GM18870 (cell line): ENCODE results near the gene SCAI.
"Not testable (repeated sequence)": the region's sequence is repeated elsewhere in the genome, so short reads cannot be mapped to it uniquely, and the experiment has no call there.

Experiments used
- ATAC-seq: cut with Tn5 transposase; IDR thresholded peaks from one replicate; pipeline ENCODE4 v1.9.1; 2021; ENCODE audit warnings: moderate library complexity; ENCODE audit not compliant: unreplicated experiment

Gene SCAI

DNA sequence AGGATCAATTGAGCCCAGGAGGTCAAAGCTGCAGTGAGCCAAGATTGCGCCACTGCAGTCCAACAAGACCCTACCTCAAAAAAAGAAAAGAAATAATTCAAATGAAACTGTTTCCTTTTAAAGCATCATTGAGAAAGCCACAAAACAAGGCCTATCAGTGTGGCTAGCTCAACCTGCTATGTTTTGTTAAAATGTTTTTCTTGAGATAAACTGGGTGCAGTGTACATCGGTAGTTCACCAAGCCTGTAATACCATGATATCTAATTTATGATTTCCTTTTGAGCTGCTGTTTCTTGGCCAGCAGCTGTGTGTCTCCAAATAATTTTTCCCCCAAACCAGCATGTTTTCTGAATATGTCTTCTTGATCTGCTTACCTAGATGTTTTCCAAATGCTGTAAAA, 105.2 kb downstream of the SCAI start:
- ATAC-seq = no peak

DNA sequence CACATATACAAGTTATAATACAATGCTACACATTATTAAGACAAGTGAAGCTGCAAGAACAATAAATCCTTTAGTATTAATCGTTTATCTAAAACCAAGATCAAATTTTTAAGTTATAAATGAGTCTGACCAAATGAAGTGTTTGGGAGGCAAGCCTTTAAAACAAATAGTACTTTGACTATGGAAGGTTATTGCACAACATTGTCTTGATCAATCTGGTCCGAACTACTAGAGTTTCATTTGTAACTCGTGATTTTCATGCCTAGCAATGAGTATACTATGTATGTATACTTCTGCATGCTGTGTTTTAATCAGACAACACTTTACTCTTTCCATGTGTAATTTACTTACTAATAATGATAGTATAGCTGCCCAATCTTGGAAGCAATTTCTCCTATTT, 115.3 kb downstream of the SCAI start:
- no peak for ATAC-seq

DNA sequence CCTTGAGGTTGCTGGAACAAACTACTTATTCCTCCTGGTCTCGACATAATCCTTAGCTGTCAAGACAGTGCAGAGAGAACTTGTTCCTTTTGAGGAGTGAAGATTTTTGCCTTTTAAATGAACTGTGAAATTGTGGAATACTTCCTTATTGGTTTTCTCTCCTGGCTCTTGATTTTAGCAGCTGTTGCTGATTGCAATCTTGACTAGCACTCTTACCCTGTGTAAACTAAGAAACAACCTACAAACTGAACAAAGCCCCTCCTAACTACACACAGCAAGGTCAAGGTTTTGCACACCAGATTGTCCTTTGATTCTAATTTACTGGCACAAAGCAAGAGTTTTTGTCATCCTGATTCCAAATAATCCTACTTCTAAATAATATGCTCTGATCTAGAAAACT, 118.4 kb downstream of the SCAI start:
- ATAC-seq = no peak

DNA sequence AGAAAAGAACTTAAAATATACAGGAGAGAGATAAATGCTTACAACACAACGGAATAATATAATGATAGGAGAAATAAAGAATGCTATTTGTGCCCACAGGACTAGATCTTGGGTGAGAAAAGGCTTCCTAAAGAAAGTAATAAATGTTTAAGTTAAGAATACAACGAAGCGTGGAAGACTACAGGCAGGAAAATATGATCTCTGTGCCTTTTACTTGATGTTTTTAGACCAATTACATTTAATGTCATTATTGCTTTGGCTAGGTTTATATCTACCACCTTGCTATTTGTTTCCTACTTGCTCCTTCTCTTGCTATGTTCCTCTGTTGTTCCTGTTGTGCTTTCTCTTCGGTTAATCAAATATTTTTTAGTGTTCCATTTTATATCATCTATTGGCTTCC, 122.3 kb downstream of the SCAI start:
- ATAC-seq = no peak

DNA sequence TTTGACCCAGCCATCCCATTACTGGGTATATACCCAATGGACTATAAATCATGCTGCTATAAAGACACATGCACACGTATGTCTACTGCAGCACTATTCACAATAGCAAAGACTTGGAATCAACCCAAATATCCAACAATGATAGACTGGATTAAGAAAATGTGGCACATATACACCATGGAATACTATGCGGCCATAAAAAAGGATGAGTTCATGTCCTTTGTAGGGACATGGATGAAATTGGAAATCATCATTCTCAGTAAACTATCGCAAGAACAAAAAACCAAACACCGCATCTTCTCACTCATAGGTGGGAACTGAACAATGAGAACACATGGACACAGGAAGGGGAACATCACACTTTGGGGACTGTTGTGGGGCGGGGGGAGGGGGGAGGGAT, 127.7 kb downstream of the SCAI start:
- not testable (repeated sequence) for ATAC-seq

DNA sequence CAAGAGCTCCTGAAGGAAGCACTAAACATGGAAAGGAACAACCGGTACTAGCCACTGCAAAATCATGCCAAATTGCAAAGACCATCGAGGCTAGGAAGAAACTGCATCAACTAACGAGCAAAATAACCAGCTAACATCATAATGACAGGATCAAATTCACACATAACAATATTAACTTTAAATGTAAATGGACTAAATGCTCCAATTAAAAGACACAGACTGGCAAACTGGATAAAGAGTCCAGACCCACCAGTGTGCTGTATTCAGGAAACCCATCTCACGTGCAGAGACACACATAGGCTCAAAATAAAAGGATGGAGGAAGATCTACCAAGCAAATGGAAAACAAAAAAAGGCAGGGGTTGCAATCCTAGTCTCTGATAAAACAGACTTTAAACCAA, 131.3 kb downstream of the SCAI start:
- ATAC-seq = not testable (repeated sequence)

DNA sequence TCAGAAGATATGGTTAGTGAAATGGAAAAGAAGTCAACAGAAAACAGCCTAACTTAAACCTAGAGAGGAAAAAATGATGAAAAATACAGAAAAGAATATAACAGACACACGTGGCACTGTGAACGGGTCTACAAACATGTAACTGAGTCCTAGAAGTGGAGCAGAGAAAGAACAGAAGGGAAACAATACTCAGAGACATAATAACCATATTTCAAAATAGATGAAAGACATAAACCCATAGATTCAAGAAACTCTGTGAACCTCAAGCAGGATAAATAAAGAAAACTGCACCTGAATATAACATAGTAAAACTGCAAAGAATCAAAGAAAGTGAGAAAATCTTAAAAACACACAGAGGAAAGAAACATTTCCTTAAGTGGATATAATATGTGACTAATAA, 134.7 kb downstream of the SCAI start:
- ATAC-seq = no peak

DNA sequence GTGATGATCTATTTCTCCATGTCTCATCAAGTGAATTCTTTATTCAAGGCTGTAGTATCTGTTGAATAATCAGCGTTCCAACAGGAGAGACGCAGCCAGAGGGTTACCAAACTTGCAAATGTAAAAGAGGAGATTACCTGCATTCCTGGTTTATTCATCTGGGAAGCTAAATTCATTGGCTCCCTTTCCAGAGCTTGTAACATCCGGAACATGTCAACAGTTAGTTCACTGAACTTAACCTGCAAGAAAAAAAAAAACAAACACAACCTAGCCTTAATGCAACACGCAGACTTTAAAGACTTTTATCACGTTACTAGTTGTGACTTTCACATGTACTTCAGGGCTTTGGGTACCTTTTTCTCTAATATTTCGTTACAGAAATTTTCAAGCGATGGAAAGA, 140.0 kb downstream of the SCAI start:
- no peak for ATAC-seq

DNA sequence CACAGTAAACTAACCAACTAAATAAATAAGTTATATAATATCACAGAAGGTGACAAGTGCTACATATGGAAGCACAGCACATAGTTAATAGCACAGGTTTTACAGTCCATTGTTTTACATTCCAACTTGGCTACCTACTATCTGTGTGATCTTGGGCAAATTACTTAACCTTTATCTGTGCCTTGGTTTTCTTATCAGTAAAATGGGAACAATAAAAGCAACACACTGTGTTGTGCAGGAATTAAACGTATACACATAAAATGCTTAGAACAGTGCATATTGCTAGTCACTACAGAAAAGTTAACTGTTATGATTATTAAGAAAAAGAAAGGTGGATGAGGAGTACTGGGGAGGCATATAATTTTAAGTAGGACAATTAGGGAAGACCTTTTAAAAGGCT, 159.6 kb downstream of the SCAI start:
- ATAC-seq = no peak

DNA sequence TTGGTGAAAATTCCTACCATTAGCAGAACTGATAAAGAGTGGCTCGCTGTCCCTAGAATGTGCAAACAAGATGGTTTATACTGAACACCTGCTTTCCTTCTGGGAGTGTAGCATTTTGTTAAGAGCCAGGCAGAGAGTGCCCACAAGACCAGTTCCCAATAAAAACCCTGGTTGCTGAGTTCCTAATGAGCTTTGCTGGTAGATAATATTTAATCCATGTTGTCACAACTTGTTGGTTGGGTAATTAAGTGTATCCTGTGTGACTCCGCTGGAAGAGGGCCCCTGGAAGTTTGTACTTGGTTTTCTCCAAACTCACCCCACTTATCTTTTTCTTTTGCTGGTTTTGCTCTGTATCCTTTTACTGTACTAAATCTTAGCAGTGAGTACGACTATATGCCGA, 162.9 kb downstream of the SCAI start:
- no peak for ATAC-seq

DNA sequence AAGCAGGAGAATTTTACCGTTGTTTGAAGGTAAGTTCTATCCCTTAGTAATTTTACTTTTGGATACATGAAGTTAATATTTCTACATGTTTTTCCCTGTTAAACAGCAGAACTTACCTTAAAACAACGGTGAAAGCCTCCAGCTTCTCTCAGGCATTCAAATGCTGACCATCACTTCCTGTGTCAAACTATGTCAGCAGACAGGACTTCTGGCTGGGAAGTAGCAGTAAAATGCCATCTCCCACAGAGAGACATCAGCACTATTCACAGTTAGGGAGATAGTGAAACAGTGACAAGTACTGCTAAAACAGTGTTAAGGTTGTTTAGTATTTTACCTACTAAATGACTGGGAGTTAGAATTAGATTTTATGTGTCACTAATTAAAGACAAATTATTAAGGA, 168.2 kb downstream of the SCAI start:
- no peak for ATAC-seq

DNA sequence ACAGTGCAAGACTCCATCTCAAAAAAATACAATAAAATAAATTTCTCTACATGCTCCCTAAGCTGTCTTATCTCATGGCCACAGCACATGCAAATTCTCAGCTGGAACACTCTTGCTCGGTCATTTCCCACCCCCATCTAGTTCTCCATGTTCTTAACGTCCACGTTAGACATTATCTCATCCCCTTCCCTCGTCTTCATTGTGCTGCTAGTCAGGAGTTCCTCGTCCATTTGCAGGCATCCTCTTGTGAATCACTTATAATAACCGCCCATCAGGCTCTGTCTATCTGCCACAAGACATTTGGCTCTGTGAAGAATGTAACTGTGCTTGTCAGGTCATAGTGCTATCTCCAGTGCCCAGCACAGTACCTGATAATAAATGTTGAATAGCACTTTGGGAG, 169.5 kb downstream of the SCAI start:
- no peak for ATAC-seq

DNA sequence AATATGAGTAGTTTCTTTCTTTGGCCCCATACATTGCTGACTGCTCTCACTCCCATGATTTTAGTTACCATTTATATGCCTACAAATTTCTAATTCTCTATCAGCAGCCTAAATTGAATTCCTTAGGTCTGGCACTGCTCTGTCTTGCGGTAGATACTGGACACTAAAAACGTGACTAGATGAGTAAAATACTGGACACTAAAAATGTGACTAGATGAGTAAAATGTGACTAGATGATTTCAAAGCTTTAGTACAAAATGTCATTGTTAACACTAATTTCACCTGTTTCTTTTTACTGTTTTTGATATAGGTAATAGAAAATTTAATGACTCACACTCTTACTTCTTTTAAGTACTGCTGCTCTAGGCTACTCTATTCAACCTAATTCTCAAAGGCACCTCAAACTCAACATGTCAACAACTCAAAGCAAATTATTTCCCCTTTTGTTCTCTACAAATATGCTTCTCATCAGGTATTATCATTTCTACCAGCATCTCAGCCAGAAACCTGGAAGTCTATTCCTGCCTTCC, 171.0 kb downstream of the SCAI start:
- no peak for ATAC-seq

DNA sequence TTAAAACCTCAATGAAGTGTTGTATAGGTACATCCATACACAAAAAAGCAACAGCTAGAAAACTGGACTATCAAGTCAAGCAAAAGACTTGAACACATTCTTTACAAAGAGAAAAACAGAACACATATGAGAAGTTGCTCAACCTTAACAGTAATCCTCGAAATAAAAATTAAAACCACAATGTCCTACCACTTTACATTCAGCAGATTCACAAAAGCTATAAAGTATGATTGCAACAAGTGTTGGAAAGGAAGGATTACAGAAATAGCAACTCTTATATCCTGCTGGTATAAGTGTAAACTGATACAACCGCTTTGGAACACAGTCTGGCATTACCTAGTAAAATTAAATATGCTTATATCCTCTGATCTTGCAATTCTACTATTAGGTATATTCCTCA, 173.9 kb downstream of the SCAI start:
- no peak for ATAC-seq

DNA sequence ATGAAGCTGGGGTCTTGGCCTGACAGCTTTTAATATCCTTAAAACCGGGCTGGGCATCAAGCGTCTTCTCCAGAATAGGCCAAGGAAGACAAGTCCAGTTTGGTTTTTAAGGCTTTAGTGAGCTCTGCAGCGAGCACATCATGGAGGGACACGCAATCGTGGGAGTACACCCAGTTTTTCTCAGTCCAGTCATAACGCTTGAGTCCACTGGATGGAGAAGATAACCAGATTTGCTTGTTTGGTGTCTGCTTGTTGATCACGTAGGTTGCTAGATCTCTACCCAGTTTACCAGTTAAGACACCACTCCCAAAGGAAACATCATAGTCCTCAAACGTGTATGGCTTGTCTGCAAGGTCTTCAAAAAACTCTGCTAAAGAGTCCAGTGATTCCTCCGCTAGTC, 175.1 kb downstream of the SCAI start:
- ATAC-seq = no peak

DNA sequence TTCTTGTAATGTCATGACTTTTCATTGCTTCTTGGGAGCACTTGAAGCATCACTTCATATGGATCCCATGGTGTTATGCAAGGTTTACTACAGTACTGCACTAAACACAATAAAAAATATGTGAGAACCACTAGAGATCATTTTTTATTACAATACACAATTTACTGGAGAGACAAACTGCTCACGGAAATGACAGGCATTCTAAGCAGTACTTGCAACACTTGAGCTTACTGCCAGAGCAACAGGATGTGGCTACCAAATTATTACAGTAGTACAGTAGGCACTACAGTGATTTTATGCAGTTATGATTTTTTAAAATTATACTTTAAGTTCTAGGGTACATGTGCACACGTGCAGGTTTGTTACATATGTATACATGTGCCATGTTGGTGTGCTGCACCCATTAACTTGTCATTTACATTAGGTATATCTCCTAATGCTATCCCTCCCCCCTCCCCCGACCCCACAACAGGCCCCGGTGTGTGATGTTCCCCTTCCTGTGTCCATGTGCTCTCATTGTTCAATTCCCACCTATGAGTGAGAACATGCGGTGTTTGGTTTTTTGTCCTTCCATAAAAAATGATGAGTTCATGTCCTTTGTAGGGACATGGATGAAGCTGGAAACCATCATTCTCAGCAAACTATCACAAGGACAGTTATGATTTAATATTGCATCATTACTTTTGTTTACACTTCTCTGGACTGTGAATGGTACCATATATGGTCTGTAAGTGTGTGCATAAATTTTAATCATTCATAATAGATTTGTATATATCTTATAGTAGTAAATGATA, 177.4 kb downstream of the SCAI start:
- ATAC-seq = not testable (repeated sequence)

DNA sequence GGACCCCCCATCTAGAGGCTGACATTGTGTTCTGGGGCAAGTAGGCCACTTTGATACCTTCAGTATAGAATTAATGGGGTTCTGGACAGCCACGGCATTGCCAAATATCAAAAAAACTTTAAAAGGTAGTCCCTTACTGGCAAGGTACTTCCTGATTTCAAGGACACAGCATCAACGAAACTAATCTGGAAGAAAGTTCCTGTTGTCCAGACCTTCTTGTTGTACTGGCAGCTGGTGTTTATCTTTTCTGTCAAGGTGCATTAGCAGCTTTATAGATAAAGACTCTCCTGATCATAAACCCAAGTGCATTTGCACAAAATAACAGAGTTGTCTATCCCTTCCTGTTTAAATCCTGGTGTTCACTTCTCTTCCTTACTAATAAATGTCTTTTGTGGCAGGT, 178.7 kb downstream of the SCAI start:
- no peak for ATAC-seq

DNA sequence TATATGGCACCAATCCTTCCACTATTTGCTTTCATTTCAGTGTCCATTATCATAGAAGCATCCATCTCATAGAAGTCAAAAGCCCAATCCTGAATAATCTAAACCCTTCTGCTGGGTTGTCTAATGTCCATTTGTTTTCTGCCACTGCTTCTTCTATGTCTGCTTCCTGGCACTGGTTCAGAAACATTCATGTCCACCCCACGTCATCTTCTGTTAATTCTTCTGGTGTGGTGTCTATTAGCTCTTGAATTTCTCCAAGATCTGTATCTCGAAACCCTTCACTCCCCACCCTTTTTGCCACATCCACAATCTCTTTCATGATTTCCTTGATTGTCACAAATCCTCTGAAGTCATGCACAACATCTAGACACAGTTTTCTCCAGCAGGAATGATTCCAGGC, 179.3 kb downstream of the SCAI start:
- no peak for ATAC-seq

DNA sequence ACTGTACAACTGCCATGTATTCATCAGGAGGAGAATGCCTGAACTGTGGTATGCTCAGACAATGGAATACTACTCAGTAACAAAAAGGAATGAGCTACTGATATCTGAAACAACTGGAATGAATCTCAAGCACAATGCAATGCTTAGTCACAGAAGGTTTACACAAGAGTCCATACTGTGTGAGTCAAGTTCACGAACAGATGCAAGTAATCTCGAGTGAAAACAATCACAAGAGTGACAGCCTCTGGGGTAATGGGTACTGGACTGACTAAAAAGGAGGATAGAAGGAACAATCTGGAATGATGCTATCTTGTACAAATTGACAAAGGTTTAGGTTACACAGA, 182.9 kb downstream of the SCAI start:
- no peak for ATAC-seq

DNA sequence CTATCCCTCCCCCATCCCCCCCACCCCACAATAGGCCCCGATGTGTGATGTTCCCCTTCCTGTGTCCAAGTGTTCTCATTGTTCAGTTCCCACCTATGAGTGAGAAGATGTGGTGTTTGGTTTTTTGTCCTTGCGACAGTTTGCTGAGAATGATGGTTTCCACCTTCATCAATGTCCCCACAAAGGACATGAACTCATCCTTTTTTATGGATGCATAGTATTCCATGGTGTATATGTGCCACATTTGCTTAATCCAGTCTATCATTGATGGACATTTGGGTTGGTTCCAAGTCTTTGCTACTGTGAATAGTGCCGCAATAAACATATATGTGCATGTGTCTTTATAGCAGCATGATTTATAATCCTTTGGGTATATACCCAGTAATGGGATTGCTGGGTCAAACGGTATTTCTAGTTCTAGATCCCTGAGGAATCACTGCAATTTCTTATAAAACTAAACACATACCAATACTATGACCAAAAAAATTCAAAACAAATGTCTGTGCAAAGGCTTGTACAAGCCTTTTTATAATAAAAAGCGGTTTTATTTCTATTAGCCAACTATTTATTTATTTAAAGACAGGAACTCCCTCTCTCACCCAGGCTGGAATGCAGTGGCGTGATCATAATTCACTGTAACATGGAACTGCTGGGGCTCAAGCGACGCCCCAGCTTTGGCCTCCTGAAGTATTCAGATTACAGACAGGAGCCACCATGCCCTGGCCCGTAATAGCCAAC, 183.5 kb downstream of the SCAI start:
- ATAC-seq = not testable (repeated sequence)

DNA sequence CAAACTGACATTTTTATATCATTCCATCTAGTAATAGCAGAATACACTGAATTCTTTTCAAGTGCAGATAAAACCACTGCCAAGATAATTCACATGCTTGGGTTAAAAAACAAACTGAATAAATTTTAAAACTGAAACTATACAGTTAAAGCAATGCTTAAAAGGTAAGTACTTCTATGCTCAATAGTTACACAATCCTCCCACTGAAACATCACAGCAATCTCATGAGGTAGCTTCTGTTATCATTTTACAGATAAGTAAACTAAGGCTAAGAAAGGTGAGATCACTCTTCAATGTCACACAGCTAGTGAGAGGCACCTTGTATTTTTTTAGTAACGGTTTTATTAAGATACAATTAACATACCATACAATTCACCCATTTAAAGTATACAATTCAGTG, 189.1 kb downstream of the SCAI start:
- ATAC-seq = no peak

DNA sequence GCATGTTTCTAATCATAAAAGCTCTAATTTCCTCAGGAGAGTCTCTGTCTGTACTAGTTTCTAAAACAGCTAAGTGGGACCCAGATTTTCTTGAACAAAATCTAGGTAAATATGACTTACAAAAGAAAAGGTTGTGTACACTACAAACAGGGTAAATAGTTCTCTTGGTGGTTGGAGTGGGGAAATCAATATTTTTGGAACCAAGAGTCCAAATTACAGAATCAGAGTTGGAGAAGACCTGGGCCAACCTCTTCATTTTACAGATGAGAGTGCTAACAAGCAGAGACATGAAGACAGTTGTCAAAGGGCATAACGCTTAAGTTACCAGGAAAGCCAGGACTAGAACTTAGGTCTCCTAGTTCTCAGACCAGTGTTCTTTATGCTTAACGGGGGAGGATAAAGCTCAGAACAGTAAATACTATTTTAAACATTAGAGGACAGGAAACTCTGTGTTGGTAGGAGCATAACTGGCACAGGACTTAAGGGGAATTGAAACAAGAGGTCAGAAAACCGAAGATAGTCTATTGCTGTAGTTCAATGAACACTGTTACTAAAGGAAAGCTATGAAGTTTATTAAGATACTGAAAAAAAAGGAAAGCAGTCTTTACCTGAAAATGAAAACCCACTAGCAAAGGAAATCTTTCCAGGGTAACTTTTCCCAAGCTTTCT, 193.1 kb downstream of the SCAI start:
- ATAC-seq = no peak
